CD4-positive, alpha-beta T cell treated with Interleukin-1 beta for 1 hour (primary cell): ENCODE data around the gene NR2F6.

Source experiments
- DNase-seq, 2 donors: peaks; one replicate each; pipeline ENCODE4 v3.0.0-alpha.2; 2020 to 2022

Gene NR2F6

DNA sequence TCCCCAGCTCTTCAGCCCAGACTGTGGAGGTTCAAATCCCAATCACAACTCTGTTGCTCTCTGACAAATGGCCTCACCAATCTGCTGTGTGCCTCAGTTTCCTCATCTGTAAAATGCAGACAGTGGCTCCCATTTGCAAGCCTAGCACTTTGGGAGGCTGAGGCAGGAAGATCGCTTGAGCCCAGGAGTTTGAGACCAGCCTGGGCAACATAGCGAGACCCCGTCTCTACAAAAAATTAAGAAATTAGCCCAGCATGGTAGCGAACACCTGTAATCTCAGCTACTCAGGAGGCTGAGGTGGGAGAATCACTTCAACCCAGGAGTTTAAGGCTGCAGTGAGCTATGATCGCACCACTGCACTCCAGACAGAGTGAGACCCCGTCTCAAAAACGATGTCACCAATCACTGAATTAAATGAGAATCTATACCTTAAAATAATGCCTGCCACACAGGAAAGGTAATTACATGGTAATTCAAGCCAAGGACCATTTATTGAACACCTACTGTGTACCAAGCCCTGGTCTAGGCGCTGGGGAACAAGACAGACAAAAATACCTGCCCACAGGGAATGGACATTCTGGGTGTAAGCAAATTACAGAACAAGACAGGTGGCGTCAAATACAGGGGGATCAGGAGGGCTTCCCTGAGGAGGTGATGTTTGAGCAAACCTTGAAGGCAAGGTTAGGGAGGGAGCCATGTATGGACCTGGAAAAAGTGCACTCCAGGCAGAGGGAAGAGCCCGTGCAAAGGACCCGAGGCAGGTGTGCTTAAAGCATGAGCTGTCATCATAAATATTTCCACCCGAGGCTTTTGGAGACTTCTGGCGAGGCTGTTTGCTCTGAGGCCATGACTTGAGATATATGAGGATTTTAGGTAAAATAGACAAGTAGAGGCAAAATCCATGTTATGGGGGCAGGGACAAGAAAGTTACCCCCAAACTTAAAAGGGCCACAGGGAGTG is 7.7 kb downstream of the NR2F6 start:
- DNase-seq: no peak

DNA sequence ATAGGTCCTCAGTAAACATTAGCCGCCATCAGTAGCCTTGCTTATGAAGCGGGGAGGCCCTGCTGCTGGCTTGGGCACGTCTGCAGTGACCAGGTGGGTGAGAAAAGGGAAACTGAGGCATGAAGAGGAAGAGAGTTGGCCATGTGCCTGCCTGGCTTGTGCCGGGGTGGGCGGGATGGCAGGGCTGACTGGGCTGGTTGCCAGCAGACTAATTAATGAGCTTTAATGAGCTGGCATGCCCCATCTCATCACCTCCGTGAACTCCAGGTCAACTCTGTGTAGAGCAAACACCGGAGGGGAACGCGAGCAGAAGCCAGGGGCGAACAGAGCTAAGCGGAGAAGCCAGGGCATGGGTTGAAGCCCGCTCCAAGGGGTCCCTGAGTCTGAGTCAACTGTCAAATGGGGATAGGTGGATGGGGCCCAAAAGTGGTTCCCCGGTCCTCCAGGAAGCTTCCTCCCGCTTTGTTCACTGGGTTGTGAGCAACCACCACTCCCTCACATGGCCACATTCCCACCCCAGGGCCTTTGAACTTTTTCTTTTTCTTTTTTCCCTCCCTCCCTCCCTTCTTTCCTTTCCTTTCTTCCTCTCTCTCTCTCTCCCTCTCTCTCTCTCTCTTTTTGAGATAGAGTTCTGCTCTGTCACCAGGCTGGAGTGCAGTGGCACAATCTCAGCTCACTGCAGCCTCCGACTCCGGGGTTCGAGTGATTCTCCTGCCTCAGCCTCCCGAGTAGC is 8.7 kb downstream of the NR2F6 start:
- DNase-seq: no peak

DNA sequence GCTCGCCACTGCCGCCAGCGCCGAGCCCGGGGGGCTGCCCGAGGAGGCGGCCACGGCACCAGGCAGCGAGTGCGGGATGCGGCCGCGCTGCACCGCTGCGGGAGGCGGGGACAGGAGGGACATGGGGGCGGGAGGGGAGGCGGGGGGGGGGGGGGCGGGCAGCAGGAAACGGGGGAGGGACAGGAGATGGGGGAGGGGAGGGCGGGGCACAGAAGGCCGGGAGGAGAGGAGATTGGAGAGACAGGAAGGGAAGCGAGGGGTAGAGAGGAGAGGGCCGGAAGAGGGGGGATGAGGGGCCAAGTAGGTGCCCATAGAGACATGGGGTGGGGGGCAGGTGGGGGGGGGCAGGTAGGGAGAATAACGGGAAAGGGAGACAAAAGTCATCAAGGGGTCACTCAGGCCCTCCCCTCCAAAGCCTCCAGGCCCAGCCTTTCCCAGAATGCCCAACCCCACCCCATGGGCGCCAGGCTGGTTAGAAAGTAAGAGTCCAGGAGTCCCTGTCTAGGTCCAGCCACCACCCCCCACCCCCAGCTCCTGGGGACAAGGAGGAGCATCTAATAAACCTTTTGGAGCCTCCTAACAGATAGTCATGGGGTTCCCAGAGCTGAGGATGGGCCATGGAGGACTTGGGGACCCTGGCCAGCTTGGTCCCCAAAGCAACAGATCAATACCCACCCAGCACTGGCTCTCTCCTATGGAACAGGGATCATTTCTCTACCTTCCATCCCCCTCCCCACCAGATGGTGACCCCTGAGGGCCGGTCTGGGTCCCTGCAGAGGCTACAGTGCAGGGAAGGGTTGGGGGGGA is 9.5 kb downstream of the NR2F6 start:
- DNase-seq: no peak

DNA sequence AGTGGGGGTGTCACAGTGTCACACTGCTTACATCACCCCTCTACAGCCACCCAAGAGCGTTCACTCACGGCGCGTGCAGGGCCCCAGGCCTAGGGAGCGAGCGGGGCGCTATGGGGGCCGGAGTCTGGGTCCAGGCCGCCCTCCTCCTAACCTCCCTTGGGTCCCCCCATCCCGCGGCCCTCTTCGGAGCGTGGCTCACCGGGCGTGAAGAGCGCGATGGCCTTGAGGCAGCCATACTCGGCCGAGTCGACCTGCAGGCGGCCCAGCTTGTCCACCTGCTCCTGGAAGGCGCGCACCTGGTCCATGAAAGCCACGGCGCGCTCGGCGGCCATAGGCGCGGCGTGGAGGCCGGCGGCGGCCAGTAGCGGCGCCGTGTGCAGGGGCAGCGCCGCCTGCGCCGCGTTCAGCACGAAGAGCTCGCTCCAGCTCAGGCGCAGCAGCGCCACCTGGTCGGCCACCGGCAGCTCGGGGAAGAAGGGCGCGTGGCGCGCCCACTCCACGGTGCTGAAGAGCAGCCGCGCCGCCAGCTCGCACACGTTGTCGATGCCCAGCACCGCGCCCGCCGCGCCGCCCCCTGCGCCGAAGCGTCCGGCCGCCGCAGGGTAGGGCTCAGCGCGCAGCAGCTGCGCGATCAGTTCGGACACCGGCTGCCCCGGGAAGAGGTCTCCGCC is 10.3 kb downstream of the NR2F6 start:
- DNase-seq: peak; percentile 78

DNA sequence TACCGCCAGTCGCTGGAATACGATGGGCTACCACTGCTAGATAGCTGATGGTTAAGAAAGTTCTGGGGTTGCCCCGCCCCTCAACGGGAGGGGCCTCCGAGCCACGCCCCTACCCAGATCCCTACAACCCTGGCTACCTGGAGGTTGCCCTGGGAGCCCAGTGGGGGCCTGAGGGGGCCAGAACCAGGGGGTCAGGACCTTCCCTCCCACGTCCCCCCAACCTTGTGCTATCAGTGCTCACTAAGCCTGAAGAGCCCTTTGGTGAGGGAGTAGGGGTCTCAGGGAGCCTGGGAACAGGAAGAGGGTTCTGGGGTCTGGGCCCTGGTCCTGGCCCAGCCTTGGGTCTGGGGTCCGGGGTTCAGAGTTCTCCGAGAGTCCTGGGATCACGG is 10.8 kb downstream of the NR2F6 start:
- DNase-seq: peak; percentile 44 to 63

DNA sequence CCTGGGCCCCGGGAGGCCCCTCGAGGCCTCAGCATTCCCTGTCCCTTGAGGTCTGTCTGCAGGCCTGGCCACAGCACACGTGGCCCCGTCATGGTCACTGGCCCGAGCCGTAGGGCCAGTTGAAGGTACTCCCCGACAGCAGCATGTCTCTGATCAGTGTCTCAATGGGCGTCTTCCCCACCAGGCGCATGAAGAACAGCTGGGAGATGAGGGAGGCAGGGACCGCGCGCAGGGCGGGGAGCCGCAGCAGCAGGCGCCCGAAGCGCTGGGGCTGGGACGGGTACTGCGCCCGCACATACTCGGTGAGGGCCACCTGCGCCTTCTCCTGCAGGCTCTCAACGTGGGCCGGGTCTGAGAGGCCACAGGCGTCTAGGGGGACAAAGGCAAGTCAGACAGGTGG is 13.5 kb downstream of the NR2F6 start:
- no peak for DNase-seq

DNA sequence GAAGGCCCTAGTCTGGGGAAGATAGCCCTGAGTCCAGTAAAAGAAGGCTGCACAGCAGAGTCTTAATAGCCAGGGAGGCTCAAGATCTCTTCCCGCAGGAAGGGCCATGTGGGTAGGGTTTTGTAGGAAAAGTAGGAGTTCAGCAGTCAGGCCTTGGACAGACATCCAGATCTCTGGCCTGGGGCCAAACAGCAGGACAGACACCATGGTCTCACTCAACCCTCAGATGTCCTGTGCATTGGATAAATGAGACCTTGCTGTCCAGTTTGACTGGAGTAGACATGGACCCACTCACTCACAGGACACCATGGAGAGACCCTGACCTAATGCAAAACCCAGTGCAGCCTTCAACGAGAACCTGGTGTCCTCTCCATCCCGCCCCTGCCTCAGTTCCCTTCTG is 15.8 kb downstream of the NR2F6 start:
- no peak for DNase-seq

DNA sequence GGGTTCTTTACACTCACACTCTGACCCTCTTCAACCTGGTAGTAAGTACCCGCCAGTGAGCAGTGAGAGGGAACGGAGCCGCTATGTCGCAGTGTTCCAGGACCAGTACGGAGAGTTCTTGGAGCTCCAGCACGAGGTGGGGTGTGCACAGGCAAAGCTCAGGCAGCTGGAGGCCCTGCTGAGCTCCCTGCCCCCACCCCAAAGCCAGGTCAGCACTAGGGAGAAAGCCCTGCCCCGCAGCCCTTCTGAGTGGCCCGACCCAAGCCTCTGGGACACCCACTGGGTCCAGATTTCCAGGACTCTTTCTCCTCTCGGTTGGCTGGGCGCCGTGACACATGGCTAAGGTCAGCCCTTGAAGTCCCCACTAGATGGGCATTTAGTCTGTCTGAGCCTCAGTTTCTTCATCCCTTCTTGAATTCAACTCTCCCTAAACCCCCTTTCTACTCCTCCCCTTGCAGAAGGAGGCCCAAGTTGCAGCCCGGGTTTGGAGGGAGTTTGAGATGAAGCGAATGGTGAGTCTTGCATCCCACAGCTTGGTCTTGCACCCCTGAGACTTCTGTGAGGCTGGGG is 17.8 kb downstream of the NR2F6 start:
- no peak for DNase-seq

DNA sequence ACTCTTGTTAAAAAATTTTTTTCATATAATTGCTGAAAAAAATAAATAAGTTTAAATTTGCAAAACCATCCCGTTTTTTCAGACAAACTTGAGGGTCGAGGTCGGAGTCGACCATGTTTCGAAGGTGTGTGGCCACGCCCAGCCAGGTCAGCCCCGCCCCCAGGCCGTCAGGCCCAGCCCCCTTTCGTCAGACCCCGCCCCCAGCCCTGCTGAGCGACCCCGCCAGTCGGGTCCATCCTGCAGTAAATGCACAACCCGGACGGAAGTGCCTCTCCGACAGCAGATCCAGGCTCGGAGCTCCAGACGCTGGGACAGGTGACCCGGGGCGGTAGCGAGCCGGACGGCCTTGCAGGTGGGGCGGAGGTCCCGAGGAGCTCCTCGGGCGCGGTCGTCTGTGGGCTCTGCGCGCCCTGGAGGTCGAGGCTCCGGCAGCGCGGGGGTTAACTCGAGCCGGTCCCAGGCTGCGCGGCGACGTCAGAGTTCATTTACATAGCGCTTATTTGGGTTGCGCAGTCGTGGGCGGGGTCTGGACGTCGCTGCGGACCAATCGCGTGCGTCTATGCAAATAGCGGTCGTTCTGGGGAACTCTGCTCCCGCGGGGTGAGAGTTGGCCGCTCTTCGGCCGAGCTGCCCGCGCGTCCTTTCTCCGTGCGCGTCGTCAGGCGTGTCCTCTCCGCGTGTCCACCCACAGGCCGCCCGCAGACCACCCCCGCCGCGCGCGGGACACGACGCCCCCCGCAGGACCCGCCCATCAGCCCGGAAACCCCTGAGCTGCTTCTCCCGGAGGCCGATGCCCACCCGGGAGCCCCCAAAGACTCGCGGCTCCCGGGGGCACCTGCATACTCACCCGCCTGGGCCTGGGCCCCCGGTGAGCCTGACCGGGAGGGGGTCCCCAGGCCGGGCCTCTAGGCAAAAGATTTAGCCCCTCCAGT is 19.5 kb downstream of the NR2F6 start, which contains the start of gene OCEL1:
Gene OCEL1 (plus strand): TSS at position 225 of the 932 bp plus-strand sequence. CDS start 22 bp downstream, at position 247.
- DNase-seq: peak; percentile 95 to 97

DNA sequence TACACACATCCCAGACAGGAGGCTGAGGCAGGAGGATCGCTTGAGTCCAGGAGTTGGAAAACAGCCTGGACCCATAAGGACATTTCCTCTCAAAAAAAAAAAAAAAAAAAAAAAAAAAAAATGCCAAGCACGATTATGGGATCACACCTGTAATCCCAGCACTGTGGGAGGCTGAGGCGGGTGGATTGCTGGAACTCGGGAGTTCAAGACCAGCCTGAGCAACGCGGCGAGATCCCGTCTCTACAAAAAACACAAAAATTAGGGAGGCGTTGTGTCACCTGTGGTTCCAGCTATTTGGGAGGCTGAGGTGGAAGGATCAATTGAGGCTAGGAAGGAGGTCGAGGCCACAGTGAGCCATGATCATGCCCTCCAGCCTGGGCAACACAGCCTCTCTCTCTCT is 20.7 kb downstream of the NR2F6 start:
- no peak for DNase-seq

DNA sequence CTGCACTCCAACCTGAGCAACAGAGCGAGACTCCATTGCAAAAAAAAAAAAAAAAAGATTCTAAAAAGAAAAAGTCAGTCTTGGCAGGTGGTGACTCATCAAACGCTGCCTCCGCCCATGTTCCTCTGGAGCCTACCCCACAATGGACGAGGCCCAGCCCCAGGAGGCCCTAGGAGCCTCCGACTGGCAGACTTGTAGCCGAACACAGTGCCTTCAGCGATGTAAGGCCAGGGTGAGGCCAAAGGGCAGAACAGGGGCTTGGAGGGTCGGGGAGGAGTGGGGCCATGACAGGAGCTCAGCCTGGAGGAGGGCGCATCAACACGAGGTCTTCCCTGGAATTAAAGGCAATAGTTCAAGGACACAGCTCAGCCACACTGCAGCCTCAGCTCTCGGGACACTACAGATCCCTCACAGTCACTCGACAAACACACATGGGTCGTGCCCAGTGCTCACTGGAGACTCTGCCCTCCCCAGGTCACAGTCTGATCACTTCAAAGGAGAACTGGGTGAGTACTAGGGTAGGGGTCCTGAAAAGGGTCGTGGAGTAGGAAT is 25.4 kb downstream of the NR2F6 start:
- peak in 1 of 2 donors; percentile 36 for DNase-seq

DNA sequence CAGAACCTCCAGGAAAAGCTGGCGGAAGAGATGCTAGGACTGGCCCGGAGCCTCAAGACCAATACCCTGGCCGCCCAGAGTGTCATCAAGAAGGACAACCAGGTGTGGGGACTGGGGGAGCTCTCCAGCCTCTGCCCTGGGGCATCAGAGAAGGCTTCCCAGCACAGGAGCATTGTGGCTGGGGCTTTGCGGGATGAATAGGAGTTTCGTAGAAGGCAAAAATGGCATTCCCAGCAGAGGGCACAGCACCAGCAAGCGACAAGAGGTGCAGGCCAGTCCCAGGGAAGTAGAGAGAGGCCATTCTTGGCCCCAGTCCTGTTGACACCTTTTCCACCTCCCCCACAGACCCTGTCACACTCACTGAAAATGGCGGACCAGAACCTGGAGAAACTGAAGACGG is 26.4 kb downstream of the NR2F6 start:
- no peak for DNase-seq

DNA sequence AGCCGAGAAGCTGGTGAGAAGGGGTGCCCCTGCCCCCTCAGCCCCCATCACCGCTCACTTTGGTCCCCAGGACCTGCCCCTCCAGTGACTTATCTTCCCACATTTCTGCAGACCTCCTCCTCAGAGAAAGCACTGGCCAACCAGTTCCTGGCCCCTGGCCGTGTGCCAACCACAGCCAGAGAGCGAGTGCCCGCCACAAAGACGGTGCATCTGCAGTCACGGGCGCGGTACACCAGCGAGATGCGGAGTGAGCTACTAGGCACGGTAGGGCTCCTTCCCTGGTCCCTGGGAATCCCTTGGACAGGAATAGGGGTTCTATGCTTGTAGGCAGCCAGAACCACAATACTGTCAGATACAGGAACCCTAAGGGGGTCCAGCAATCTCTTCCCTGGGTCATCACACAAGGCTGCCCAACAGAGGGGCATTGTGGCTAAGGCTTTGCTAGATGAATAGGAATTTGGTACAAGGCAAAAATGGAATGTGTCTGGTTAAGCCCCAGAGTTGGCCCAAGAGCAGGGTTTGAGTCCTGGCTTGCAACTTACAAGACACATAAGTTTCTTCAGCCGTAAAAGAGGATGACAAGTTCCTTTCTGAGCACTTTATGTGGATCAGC is 29.6 kb downstream of the NR2F6 start:
- no peak for DNase-seq

DNA sequence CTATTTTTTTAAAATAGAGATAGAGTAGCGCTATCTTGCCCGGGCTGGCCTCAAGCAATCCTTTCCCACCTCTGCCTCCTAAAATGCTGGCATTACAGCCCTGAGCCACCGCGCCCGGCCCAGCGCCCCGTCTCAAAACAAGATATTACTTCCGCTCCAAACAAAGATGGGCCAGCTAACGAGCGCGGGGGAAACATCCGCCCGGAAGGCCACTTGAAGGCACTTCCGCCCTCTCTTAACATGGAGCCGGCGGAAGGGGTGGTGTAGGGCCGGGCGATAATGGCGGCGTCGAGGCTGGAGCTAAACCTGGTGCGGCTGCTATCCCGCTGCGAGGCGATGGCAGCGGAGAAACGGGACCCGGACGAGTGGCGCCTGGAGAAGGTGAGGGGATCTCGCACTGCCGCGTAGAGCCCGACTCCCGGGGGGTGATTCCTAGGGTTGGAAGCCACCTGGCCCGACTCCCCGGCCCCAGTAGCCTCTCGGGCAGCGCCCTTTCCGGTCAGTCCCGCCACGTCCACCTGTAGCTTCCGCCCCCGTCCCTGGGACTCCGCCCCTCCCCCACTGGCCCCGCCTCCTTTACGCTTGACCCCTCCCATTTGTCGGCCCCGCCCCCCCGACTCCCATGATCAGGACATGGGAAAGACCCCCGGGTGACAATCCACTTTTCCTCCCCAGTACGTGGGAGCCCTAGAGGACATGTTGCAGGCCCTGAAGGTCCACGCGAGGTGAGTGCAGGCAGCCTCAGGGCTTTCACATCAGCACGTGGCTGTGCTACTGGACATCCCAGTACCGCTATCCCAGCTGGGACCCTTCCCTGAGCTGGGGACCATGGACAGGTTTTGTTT is 30.4 kb downstream of the NR2F6 start, which contains the start of gene USE1:
Gene USE1 (plus strand): TSS at position 231 of the 845 bp plus-strand sequence. CDS start 49 bp downstream, at position 280.
- DNase-seq: peak; percentile 90 to 91

DNA sequence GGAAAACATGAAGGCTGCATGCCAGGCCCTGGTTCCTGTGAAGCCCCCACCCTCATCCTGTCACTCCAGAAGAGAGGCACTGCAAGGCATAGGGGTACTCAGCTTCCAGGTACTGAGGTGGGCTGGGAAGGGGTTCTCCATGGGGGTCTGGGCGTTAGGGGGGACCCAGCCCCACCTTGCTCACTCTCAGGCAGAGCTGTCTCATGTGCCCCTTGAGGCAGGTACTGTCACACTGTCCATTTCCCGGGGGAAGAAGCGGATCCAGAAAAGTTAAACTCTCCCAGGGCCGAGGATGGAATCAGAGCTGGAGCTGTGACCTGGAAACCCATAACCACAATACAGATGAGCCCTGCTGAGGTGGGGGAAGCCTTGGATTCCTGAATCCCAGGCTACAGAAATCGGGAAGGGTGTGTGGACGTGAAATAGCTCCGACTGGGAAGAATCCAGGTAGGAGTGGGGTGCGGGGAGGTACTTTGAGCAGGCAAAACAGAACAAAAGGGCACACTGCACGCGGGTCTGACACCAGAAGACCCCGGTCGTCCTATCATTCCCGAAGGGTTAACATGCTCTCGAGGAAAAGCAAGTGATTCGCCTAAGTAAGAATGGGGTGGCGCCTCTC is 31.1 kb downstream of the NR2F6 start:
- no peak for DNase-seq

DNA sequence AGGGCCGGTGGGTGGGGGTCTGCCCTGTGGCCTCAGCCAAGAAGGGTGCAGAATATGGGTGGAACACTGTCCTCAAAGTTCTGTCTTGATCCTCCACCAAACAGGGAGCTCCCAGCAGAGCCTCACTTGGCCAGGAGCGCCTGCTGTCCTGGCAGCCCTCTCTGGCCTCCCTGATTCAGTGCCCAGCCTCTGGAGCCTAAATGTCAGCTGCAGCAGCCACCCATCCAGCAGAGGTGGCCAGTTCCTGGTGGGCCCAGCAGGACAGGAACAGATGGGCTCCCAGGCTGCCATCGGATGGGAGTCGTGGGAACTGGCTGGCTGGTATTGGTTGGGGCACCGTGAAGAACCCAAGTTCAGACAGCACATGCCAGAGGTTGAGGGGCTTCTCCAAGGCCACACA is 32.4 kb downstream of the NR2F6 start:
- DNase-seq: no peak

DNA sequence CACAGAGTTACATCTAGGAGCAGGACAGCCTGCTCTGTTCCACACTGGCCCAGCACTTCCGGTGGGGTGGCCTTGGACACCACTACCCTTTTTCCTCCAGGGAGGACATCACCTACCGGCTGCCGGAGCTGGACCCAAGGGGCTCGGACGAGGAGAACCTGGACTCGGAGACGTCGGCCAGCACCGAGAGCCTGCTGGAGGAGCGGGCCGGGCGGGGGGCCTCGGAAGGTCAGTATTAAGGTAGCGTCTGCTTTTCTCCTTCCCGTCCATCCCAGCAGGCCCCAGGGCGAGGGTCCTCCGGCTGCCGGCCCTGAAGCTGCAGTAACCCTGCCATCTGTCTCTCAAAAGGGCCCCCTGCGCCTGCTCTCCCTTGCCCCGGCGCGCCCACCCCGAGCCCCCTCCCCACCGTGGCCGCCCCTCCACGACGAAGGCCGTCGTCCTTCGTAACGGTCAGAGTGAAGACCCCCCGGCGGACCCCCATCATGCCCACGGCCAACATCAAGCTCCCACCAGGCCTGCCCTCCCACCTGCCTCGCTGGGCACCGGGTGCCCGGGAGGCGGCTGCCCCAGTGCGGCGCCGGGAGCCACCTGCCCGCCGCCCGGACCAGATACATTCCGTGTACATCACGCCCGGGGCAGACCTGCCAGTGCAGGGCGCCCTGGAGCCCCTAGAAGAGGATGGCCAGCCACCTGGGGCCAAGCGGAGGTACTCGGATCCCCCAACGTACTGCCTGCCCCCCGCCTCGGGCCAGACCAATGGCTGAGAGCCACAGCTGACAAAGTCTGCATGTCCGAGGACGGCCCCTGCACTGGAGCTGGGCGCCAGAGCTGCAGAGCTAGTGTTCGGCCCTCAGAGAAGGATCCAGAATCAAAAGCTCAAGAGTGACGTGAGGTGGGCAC is 33.9 kb downstream of the NR2F6 start:
- DNase-seq: no peak
